Testis (tissue), 3 donors: ENCODE data around the gene GJA5. TPM values are rescaled to one million over a fixed set of nuclear protein-coding genes. Genes with fewer than 3 reads are reported as not detected.

Experiments used
- DNase-seq: peaks from one replicate; pipeline ENCODE4 v3.0.0-alpha.2; 2019
- H3K27ac ChIP-seq, 2 donors: fragments of 200-600 bp; sonication (generic); one replicate each; pipeline ENCODE4 v1.5.1; 2019
- H3K27me3 ChIP-seq: fragments of 200-600 bp; sonication (generic); one replicate; pipeline ENCODE4 v1.5.1; 2019
- H3K36me3 ChIP-seq: fragments of 200-600 bp; sonication (generic); one replicate; pipeline ENCODE4 v1.5.1; 2017; ENCODE audit warnings: low read depth; ENCODE audit errors: missing control alignments
- H3K4me1 ChIP-seq: fragments of 200-600 bp; sonication (generic); one replicate; pipeline ENCODE4 v1.5.1; 2019
- H3K4me3 ChIP-seq, 2 donors: fragments of 200-600 bp; sonication (generic); one replicate each; pipeline ENCODE4 v1.5.1; 2017 to 2019
- H3K9me3 ChIP-seq: fragments of 200-600 bp; sonication (generic); one replicate; pipeline ENCODE4 v1.5.1; 2017
- CTCF ChIP-seq, 3 experiments: fragments of 450-650 bp in 2 of 3; fragments of 200-600 bp in 1 of 3; sonication (generic) in 1 of 3; IDR thresholded peaks; one replicate each; pipeline ENCODE4 v1.5.1; 2016 to 2019; ENCODE audit warnings: antibody characterized with exemption in 3 of 3, mild to moderate bottlenecking in 2 of 3, moderate library complexity in 1 of 3
- POLR2A ChIP-seq: fragments of 450-650 bp; IDR thresholded peaks from one replicate; pipeline ENCODE4 v1.6.1; 2017; ENCODE audit warnings: antibody characterized with exemption, mild to moderate bottlenecking, moderate library complexity
- WGBS, 2 donors: methylation state at CpG; one replicate each; pipeline ENCODE4 v1.1.5; 2018; 5-methylcytosine and 5-hydroxymethylcytosine counted together
- intact Hi-C: fragments of 100-400 bp; cut with DNase I; formaldehyde crosslinking; loops from one replicate; pipeline ENCODE4 v1.15.1; 2023; ENCODE audit warnings: low total_unique reads
- polyA plus RNA-seq: library from polyadenylated mRNA; stranded (reverse); fragments of 350-450 nt; fragmentation: Illumina TruSeq; extraction: RNeasy Lipid Tissue Mini Kit (QIAGEN cat#74804); gene quantifications from one replicate; pipeline ENCODE4 v1.2.3, GENCODE V29; 2014; ENCODE audit warnings: low read depth, low replicate concordance; ENCODE audit not compliant: insufficient read depth
- total RNA-seq, 2 donors: library from RNA; depleted of rRNA; stranded (reverse); fragments of >200 nt; gene quantifications; one replicate each; pipeline ENCODE4 v1.2.3, GENCODE V29; 2016

The GJA5 gene
- total and polyA plus RNA-seq, 3 donors from 2014 or later = 1.2 to 5.6 (median 2.2) TPM

- Histone ChIP-seq H3K9me3 (no peaks in the 10 kb centered on the region), H3K27ac (no peak overlapping the region), H3K4me3 (no peak overlapping the region), H3K4me1 (no peaks in the 10 kb centered on the region), H3K36me3 (no peaks in the 10 kb centered on the region), H3K27me3 (no peaks in the 10 kb centered on the region)
- TF ChIP-seq CTCF (IDR thresholded peaks at IDR 0.05) (no peak), POLR2A (no peak)
- intact Hi-C loops = loop anchor here (10.0 kb wide), 1 partner anchor 155 kb away; no protein-coding TSS in a partner anchor
- WGBS, 2 donors = 87 to 93% methylated on average over 2 of the region's 2 CpGs
- no peak for DNase-seq
Observed at GRCh38 chr1:147729315-147729714, 31.1 kb downstream of the GJA5 start.

GRCh38 chr1:147726168-147726567 is 34.2 kb downstream of the GJA5 start:
- H3K4me3 ChIP-seq = no peak overlapping the region
- no peak for DNase-seq
- no peaks in the 10 kb centered on the region for H3K36me3 ChIP-seq
- 34 to 57% methylated on average over 2 of the region's 2 CpGs for WGBS, 2 donors
- intact Hi-C loops = loop anchor here (10.0 kb wide), 1 partner anchor 159 kb away; no protein-coding TSS in a partner anchor
- no peaks in the 10 kb centered on the region for H3K9me3 ChIP-seq
- H3K27ac ChIP-seq = no peak overlapping the region
- no peak for TF ChIP-seq POLR2A
- no peak for TF ChIP-seq CTCF (IDR thresholded peaks at IDR 0.05)
- H3K4me1 ChIP-seq = no peaks in the 10 kb centered on the region
- no peaks in the 10 kb centered on the region for H3K27me3 ChIP-seq

GRCh38 chr1:147725685-147726084 is 34.7 kb downstream of the GJA5 start:
- Histone ChIP-seq H3K27me3 (no peaks in the 10 kb centered on the region), H3K4me1 (no peaks in the 10 kb centered on the region), H3K27ac (no peak overlapping the region), H3K36me3 (no peaks in the 10 kb centered on the region), H3K9me3 (no peaks in the 10 kb centered on the region), H3K4me3 (no peak overlapping the region)
- no peak for DNase-seq
- TF ChIP-seq POLR2A (no peak), CTCF (IDR thresholded peaks at IDR 0.05) (no peak)
- 93 to 96% methylated on average over 3 of the region's 3 CpGs for WGBS, 2 donors
- intact Hi-C loops = loop anchor here (10.0 kb wide), 1 partner anchor 159 kb away; no protein-coding TSS in a partner anchor

- no peaks in the 10 kb centered on the region for H3K4me1 ChIP-seq
- DNase-seq = peak; percentile 36
- no peaks in the 10 kb centered on the region for H3K9me3 ChIP-seq
- intact Hi-C loops = loop anchor here (10.0 kb wide), 1 partner anchor 161 kb away; no protein-coding TSS in a partner anchor
- TF ChIP-seq POLR2A (no peak), CTCF (IDR thresholded peaks at IDR 0.05) (peak in 1 of 3 experiments; percentile 15)
- no peaks in the 10 kb centered on the region for H3K36me3 ChIP-seq
- no peaks in the 10 kb centered on the region for H3K27me3 ChIP-seq
- no peak overlapping the region for H3K4me3 ChIP-seq
- H3K27ac ChIP-seq = no peak overlapping the region
- WGBS, 2 donors = 52 to 62% methylated on average over 7 of the region's 7 CpGs
Observed at GRCh38 chr1:147723691-147724323, 36.6 kb downstream of the GJA5 start.

- Histone ChIP-seq H3K4me1 (no peaks in the 10 kb centered on the region), H3K27ac (no peak overlapping the region), H3K36me3 (no peaks in the 10 kb centered on the region), H3K27me3 (no peaks in the 10 kb centered on the region), H3K4me3 (no peak overlapping the region), H3K9me3 (no peaks in the 10 kb centered on the region)
- no peak for TF ChIP-seq POLR2A
- no peak for TF ChIP-seq CTCF (IDR thresholded peaks at IDR 0.05)
- no peak for DNase-seq
- WGBS, 2 donors = 90 to 95% methylated on average over 2 of the region's 2 CpGs
- intact Hi-C loops = loop anchor here (10.0 kb wide), 1 partner anchor 163 kb away; no protein-coding TSS in a partner anchor
Observed at GRCh38 chr1:147722124-147722523, 38.3 kb downstream of the GJA5 start.
